Activated T-cell treated with anti-CD3 and anti-CD28 coated beads, Interleukin-2, amount 50 U/mL, for 24 hours (primary cell): ENCODE results near the gene RPL6.
"Not testable (repeated sequence)": the region's sequence is repeated elsewhere in the genome, so short reads cannot be mapped to it uniquely, and the experiment has no call there.

Experiments used
- DNase-seq: peaks from one replicate; pipeline ENCODE4 v3.0.0-alpha.2; 2020
- H3K27ac Mint-ChIP-seq: 2 replicates; pipeline ENCODE4 v1.8.0; 2020; ENCODE audit warnings: mild to moderate bottlenecking, mixed read lengths
- H3K27me3 Mint-ChIP-seq: 2 replicates; pipeline ENCODE4 v1.8.0; 2020; ENCODE audit warnings: mixed read lengths
- H3K36me3 Mint-ChIP-seq: 2 replicates; pipeline ENCODE4 v1.8.0; 2020; ENCODE audit warnings: low read depth, mixed read lengths
- H3K4me1 Mint-ChIP-seq: 2 replicates; pipeline ENCODE4 v1.8.0; 2020; ENCODE audit warnings: low read depth, mixed read lengths
- H3K4me3 Mint-ChIP-seq: 2 replicates; pipeline ENCODE4 v1.8.0; 2020; ENCODE audit warnings: mild to moderate bottlenecking, moderate library complexity, mixed read lengths
- H3K9me3 Mint-ChIP-seq: 2 replicates; pipeline ENCODE4 v1.8.0; 2020; ENCODE audit warnings: mixed read lengths

RPL6 gene

GRCh38 chr12:112430929-112431328 is 21.5 kb upstream of the RPL6 start:
- peak overlapping the region; percentile 92 for H3K27ac Mint-ChIP-seq
- H3K9me3 Mint-ChIP-seq: no peaks in the 10 kb centered on the region
- H3K4me1 Mint-ChIP-seq: peaks cover 49% of the 10 kb centered on the region
- H3K27me3 Mint-ChIP-seq: no peaks in the 10 kb centered on the region
- peak overlapping the region; percentile 35 for H3K4me3 Mint-ChIP-seq
- no peak for DNase-seq
- peaks cover 51% of the 10 kb centered on the region for H3K36me3 Mint-ChIP-seq

- Mint-ChIP-seq H3K27ac (no peak overlapping the region), H3K9me3 (no peaks in the 10 kb centered on the region), H3K27me3 (no peaks in the 10 kb centered on the region), H3K36me3 (peaks cover 58% of the 10 kb centered on the region), H3K4me1 (peaks cover 57% of the 10 kb centered on the region), H3K4me3 (no peak overlapping the region)
- DNase-seq: no peak
Measured at GRCh38 chr12:112427760-112428159, 18.4 kb upstream of the RPL6 start.

- Mint-ChIP-seq H3K36me3 (peaks cover 62% of the 10 kb centered on the region), H3K4me3 (no peak overlapping the region), H3K9me3 (no peaks in the 10 kb centered on the region), H3K27ac (no peak overlapping the region), H3K27me3 (no peaks in the 10 kb centered on the region), H3K4me1 (peaks cover 62% of the 10 kb centered on the region)
- DNase-seq: no peak
Measured at GRCh38 chr12:112425582-112426382, 16.4 kb upstream of the RPL6 start.

- Mint-ChIP-seq H3K36me3 (peaks cover 69% of the 10 kb centered on the region), H3K27me3 (no peaks in the 10 kb centered on the region), H3K27ac (peak overlapping the region; percentile 6), H3K4me3 (no peak overlapping the region), H3K9me3 (no peaks in the 10 kb centered on the region), H3K4me1 (peaks cover 66% of the 10 kb centered on the region)
- no peak for DNase-seq
Measured at GRCh38 chr12:112424126-112424525, 14.7 kb upstream of the RPL6 start.

GRCh38 chr12:112422531-112422930 is 13.1 kb upstream of the RPL6 start:
- DNase-seq: peak; percentile 7
- Mint-ChIP-seq H3K4me1 (peaks cover 58% of the 10 kb centered on the region), H3K27ac (peak overlapping the region; percentile 1), H3K36me3 (peaks cover 63% of the 10 kb centered on the region), H3K9me3 (no peaks in the 10 kb centered on the region), H3K4me3 (no peak overlapping the region), H3K27me3 (no peaks in the 10 kb centered on the region)

GRCh38 chr12:112421363-112421762 is 12.0 kb upstream of the RPL6 start:
- Mint-ChIP-seq H3K27me3 (no peaks in the 10 kb centered on the region), H3K4me1 (peaks cover 60% of the 10 kb centered on the region), H3K4me3 (peak overlapping the region; percentile 94), H3K9me3 (no peaks in the 10 kb centered on the region), H3K27ac (no peak overlapping the region), H3K36me3 (peaks cover 61% of the 10 kb centered on the region)
- DNase-seq: no peak

GRCh38 chr12:112420740-112421139 is 11.3 kb upstream of the RPL6 start:
- Mint-ChIP-seq H3K27ac (peak overlapping the region; percentile 82), H3K4me1 (peaks cover 53% of the 10 kb centered on the region), H3K9me3 (no peaks in the 10 kb centered on the region)

GRCh38 chr12:112419297-112420133 is 10.1 kb upstream of the RPL6 start:
- no peak for DNase-seq
- Mint-ChIP-seq H3K9me3 (no peaks in the 10 kb centered on the region), H3K4me3 (peak overlapping the region; percentile 94), H3K27me3 (no peaks in the 10 kb centered on the region), H3K36me3 (peaks cover 47% of the 10 kb centered on the region), H3K4me1 (peaks cover 46% of the 10 kb centered on the region), H3K27ac (peak overlapping the region; percentile 98)

More at GRCh38 chr12:112420740-112421139, 11.3 kb upstream of the RPL6 start:
- Mint-ChIP-seq H3K27me3 (no peaks in the 10 kb centered on the region), H3K4me3 (peak overlapping the region; percentile 94), H3K36me3 (peaks cover 55% of the 10 kb centered on the region)
- no peak for DNase-seq

- peaks cover 38% of the 10 kb centered on the region for H3K4me1 Mint-ChIP-seq
Measured at GRCh38 chr12:112418608-112419296, 9.3 kb upstream of the RPL6 start, which contains the start of gene PTPN11. Gene PTPN11, plus strand, starts transcription at chr12:112418947. Its CDS starts 165 bp downstream, at chr12:112419112.

GRCh38 chr12:112418273-112418607 is 8.8 kb upstream of the RPL6 start:
- Mint-ChIP-seq H3K9me3 (no peaks in the 10 kb centered on the region), H3K27ac (peak overlapping the region; percentile 99), H3K27me3 (no peaks in the 10 kb centered on the region), H3K4me1 (peaks cover 38% of the 10 kb centered on the region), H3K36me3 (peaks cover 41% of the 10 kb centered on the region), H3K4me3 (peak overlapping the region; percentile 97)
- DNase-seq: no peak

More at GRCh38 chr12:112418608-112419296, 9.3 kb upstream of the RPL6 start, which contains the start of gene PTPN11:
- H3K36me3 Mint-ChIP-seq: peaks cover 41% of the 10 kb centered on the region
- no peaks in the 10 kb centered on the region for H3K27me3 Mint-ChIP-seq
- peak; percentile 97 for DNase-seq
- peak within 1 kb of the TSS; percentile 97 for H3K4me3 Mint-ChIP-seq
- peak within 1 kb of the TSS; percentile 99 for H3K27ac Mint-ChIP-seq
- no peaks in the 10 kb centered on the region for H3K9me3 Mint-ChIP-seq

GRCh38 chr12:112415457-112415856 is 6.1 kb upstream of the RPL6 start:
- not testable (repeated sequence) for H3K27ac Mint-ChIP-seq, H3K4me3 Mint-ChIP-seq

GRCh38 chr12:112413855-112414625 is 4.6 kb upstream of the RPL6 start:
- Mint-ChIP-seq H3K36me3 (peaks cover 11% of the 10 kb centered on the region), H3K27me3 (no peaks in the 10 kb centered on the region), H3K4me1 (peaks cover 17% of the 10 kb centered on the region), H3K27ac (no peak overlapping the region), H3K9me3 (no peaks in the 10 kb centered on the region), H3K4me3 (no peak overlapping the region)
- no peak for DNase-seq

More at GRCh38 chr12:112415457-112415856, 6.1 kb upstream of the RPL6 start:
- not testable (repeated sequence) for DNase-seq, H3K9me3 Mint-ChIP-seq, H3K27me3 Mint-ChIP-seq
- Mint-ChIP-seq H3K36me3 (peaks cover 18% of the 10 kb centered on the region), H3K4me1 (peaks cover 21% of the 10 kb centered on the region)

- peak overlapping the region; percentile 100 for H3K27ac Mint-ChIP-seq
Measured at GRCh38 chr12:112409906-112410244, 470 bp upstream of the RPL6 start.

GRCh38 chr12:112408621-112409020 is 784 bp downstream of the RPL6 start:
- Mint-ChIP-seq H3K27ac (peak overlapping the region; percentile 100), H3K4me1 (peaks cover 46% of the 10 kb centered on the region), H3K36me3 (peaks cover 58% of the 10 kb centered on the region), H3K4me3 (peak overlapping the region; percentile 100), H3K9me3 (no peaks in the 10 kb centered on the region), H3K27me3 (no peaks in the 10 kb centered on the region)
- DNase-seq: no peak

More at GRCh38 chr12:112409906-112410244, 470 bp upstream of the RPL6 start:
- H3K4me1 Mint-ChIP-seq: peaks cover 42% of the 10 kb centered on the region
- H3K9me3 Mint-ChIP-seq: no peaks in the 10 kb centered on the region
- no peaks in the 10 kb centered on the region for H3K27me3 Mint-ChIP-seq
- H3K36me3 Mint-ChIP-seq: peaks cover 47% of the 10 kb centered on the region
- H3K4me3 Mint-ChIP-seq: peak overlapping the region; percentile 100
- no peak for DNase-seq
